Muscle of back (tissue), 13 donors: ENCODE results near the gene CNR2. TPM values are rescaled to one million over a fixed set of nuclear protein-coding genes. Genes with fewer than 3 reads are reported as not detected.
A peak's percentile ranks its signal among the peaks of the same experiment; 100 is the strongest.
"Not testable (repeated sequence)": the region's sequence is repeated elsewhere in the genome, so short reads cannot be mapped to it uniquely, and the experiment has no call there.

Source experiments
- DNase-seq, 3 donors: peaks; one replicate each; pipeline versions ENCODE4 v3.0.0 to v3.0.0-alpha.2; 2013
- long read RNA-seq, 9 donors: transcript quantifications; one replicate each; lab custom pipeline, GENCODE V29; 2026
- polyA plus RNA-seq, 10 donors: library from polyadenylated mRNA; unstranded; fragments of 120-200 nt; gene quantifications; one replicate each; pipeline ENCODE4 v1.2.1, GENCODE V29; 2013; ENCODE audit not compliant: insufficient read length in 10 of 10

Gene CNR2
- under 1 TPM in 9 of 10 donors, not detected in 1; 0.03 to 0.18 (median 0.06) TPM for polyA plus RNA-seq
- long read RNA-seq, donor 1: 0 reads
- long read RNA-seq, donor 2: 0 reads
- long read RNA-seq, donor 3: 0 reads
- long read RNA-seq, donor 4: 0 reads
- long read RNA-seq, donor 5: 0 reads
- long read RNA-seq, donor 6: 0 reads
- long read RNA-seq, donor 7: 0 reads
- long read RNA-seq, donor 8: 0 reads
- long read RNA-seq, donor 9: 0 reads

DNA sequence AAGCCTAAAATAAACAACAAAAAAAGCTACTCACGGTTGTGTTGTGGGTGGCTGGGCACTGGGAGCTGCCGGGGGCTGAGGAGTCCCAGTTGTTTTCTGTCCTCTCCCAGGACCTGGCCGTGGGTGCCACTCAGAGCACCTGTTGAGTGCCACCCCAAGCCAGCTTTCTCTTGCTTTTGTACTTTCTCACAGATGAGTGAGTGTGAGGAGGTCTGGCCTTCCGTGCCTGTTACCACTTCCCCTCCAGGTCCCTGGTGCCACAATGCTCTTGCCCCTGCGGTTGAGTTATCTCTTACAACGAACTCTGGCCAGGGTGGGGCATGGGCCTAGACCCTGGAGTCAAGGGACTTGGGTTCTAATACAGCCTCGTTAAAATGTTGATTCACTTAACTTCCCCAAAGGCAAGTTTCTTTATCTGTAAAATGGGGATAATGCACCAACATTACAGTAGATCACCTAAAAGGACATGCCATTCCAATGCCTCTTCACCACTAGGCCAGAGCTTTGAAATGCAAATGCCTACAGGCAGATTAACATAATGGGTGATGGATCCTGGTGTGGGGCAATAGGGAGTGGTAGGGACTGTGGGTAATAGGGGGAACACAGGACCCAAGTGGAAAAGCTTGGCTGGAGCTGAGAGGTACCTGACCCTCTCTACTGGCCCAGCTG lies at the start of gene CNR2:
Gene CNR2 (minus strand): TSS at position 151 of the 669 bp plus-strand sequence. CDS start 37,745 bp downstream, outside the sequence.
- no peak for DNase-seq

GRCh38 chr1:23960291-23961020 lies 47.3 kb upstream of the CNR2 start:
- no peak for DNase-seq

DNA sequence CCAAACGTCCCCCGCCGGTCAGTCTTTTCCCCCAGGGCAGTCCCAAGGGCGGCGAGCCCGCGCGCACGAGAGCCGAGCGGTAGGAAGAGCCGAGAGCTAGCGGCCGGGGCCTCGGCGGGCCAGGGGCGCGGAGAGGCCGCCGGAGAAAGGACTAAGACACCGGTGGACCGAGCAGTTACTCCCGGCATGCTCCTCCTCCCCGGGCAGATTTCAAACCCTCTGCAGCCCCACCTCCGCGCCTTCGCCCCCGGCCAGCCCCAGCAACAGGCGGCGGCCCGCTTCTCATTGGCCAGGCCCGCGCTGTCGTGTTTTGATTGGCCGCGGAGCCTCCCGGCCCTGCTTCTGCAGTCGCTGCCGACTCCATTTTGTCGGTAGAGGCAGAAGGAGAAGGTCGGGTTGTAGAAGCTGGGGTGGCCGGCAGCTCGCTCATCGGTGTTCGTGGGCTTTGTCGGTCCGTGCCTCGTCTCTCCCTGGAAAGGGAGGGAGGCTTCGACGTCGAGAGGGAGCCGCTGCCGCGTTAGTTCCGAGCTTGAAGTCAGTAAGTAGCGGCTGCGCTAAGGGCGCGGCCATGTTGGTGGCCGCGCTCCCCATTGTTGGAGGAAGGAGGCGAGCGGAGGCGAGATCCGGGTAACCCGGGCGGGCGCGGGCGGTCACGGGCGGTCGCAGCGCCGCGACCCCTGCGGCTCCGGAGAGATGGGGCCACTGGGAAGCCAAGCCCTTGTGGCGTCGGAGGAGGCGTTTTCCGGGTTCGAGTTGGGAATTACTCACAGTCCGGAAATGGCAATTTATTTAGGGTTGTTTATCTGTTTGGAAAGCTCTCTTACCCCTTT lies 46.5 kb upstream of the CNR2 start, which contains the start of gene PNRC2:
Gene PNRC2 (plus strand): TSS at position 368 of the 830 bp plus-strand sequence. CDS start 1,630 bp downstream, outside the sequence.
- DNase-seq: peak; percentile 96 to 99 (median 97)

GRCh38 chr1:23958810-23959460 lies 45.8 kb upstream of the CNR2 start:
- peak; percentile 89 to 96 (median 90) for DNase-seq

DNA sequence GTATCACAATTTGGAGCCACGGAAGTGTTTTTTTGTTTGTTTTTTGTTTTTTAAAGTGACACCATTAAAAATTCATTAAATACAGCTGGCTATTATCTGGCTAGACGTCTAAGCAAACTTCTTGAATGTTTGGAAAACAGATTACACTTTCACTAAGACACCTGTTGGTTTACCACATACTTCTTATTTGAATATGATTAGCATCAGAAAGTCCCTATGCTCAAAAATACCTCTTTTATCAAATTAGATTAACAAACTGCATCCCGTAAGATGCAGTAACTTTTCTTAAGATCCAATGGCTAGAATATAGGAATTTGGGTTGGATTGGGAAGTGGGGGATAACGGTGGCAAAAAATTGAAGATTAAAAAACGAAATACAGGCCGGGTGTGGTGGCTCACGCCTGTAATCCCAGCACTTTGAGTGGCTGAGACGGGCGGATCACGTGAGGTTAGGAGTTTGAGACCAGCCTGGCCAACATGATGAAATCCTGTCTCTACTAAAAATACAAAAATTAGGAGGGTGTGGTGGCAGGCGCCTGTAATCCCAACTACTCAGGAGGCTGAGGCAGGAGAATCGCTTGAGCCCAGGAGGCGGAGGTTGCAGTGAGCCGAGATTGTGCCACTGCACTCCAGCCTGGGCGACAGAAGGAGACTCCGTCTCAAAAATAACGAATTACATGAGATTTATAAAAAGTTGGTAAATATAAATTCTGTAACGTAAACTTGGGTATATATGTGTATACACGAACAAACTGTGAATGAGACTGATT lies 45.1 kb upstream of the CNR2 start:
- not testable (repeated sequence) for DNase-seq

DNA sequence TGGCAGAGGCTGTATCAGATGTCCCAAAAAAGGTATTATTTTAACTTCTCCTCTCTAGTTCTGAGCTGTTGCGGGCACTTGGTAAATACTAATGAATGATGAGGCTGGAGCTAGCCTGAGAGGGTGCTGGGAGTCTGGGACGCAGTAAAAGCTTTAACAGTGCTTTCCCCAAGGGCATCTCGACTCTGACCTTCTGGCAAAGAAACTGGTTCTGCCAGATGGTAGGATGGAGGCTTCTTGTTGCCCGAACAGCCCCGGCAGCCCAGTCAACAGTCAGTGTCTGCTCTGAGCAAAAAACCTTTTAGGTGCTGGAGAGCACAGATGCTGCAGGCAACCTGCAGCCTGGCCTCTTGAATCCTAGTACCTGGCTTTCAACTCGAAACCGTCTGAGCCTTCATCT lies 43.9 kb upstream of the CNR2 start:
- DNase-seq: no peak

- no peak for DNase-seq
Observed at GRCh38 chr1:23953020-23953419, 39.9 kb upstream of the CNR2 start.

GRCh38 chr1:23947366-23947765 lies 34.2 kb upstream of the CNR2 start:
- DNase-seq: no peak

DNA sequence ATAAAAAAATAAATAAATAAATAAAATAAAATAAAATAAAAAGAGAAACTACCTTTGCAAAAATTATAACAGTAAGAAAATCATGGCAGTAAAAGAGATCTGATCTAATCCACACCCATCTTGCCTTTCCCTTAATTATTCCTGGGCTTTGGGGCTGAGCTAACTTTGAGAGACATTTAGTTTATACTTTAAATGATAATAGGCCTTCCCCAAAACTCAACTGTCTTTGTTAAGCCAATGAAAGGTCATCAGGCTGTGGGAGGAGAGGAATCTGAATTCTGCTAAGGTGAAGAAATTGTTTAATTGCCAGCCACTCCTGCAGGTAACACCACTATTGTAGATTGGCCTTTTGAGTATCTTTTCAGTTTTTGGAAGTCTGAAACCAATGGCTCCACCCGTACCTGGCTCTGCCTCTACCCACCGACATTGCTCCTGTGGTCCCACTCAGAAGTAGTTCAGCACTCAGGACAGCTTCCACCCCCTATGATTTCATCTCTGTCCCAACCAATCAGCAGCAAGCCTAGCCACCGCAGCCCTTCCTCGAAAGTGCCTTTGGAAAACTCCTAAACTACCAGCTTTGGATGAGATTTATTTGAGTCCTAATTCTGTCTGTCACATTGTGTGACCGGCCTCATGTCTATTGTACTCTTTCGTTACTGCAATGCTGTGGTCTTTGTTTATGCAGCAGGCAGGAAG lies 23.5 kb upstream of the CNR2 start:
- DNase-seq: no peak

GRCh38 chr1:23931491-23931880 lies 18.3 kb upstream of the CNR2 start:
- no peak for DNase-seq

GRCh38 chr1:23930861-23931490 lies 17.8 kb upstream of the CNR2 start:
- DNase-seq: peak; percentile 18 to 71 (median 36)

- no peak for DNase-seq
Observed at GRCh38 chr1:23930270-23930669, 17.1 kb upstream of the CNR2 start.

- no peak for DNase-seq
Observed at GRCh38 chr1:23928789-23929188, 15.6 kb upstream of the CNR2 start.

GRCh38 chr1:23927097-23927496 lies 13.9 kb upstream of the CNR2 start:
- no peak for DNase-seq

GRCh38 chr1:23925279-23925678 lies 12.1 kb upstream of the CNR2 start:
- no peak for DNase-seq

DNA sequence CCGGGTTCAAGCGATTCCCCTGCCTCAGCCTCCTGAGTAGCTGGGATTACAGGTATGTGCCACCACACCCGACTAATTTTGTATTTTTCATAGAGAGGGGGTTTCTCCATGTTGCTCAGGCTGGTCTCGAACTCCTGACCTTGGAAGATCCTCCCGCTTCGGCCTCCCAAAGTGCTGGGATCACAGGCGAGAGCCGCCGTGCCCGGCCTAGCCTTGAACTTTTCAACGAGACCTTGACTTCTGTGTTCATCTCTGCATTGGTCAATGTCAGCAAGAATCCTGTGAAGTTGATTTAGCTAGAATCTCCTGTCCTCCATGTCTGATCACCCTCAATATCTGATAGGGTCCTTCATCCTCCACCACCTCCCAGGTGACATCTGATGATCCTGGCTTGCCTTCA lies 11.4 kb upstream of the CNR2 start:
- DNase-seq: no peak

GRCh38 chr1:23923592-23924499 lies 10.7 kb upstream of the CNR2 start:
- peak in 2 of 3 donors; percentile 59 to 66 for DNase-seq

GRCh38 chr1:23922321-23922943 lies 9.3 kb upstream of the CNR2 start:
- no peak for DNase-seq
